ENCODE measurements around the gene DNAH11. TPM values are rescaled to one million over a fixed set of nuclear protein-coding genes. Genes with fewer than 3 reads are reported as not detected.

The DNAH11 gene
- total RNA-seq, 1 experiment from 2014 or later, result 0.39 TPM

DNA sequence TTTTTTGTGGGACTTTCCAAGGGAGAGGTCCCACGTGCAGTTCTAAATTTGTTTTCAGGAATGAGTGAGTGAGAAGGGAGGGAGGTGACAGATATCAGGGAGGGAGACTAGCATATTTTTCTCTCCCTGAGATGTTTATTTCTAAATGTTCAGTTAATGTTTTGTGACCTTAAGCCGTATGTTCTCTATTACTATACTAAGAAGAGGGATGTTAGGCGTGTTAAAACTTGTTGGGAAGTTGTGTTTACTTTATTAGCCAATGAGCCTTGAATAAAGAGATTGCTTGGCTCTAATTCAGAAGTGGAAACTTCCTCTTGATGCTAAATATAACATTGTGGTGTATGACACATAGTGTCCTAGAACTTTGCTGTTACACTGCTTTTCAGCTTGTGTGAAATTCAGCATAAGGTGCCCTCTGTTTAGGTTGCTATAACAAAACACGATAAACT is 37.3 kb downstream of the DNAH11 start (continued):
- TF ChIP-seq, protein P1, sequence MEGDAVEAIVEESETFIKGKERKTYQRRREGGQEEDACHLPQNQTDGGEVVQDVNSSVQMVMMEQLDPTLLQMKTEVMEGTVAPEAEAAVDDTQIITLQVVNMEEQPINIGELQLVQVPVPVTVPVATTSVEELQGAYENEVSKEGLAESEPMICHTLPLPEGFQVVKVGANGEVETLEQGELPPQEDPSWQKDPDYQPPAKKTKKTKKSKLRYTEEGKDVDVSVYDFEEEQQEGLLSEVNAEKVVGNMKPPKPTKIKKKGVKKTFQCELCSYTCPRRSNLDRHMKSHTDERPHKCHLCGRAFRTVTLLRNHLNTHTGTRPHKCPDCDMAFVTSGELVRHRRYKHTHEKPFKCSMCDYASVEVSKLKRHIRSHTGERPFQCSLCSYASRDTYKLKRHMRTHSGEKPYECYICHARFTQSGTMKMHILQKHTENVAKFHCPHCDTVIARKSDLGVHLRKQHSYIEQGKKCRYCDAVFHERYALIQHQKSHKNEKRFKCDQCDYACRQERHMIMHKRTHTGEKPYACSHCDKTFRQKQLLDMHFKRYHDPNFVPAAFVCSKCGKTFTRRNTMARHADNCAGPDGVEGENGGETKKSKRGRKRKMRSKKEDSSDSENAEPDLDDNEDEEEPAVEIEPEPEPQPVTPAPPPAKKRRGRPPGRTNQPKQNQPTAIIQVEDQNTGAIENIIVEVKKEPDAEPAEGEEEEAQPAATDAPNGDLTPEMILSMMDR (IDR thresholded peaks at IDR 0.05 in 2 of 3, conservative IDR thresholded peaks at IDR 0.05 in 1 of 3; ENCODE audit: borderline replicate concordance in 1 of 3, insufficient read depth in 1 of 3, low read depth in 2 of 3, low read length in 2 of 3), result no peak
- no peak for TF ChIP-seq EZH2phosphoT487 (IDR thresholded peaks at IDR 0.05; ENCODE audit: borderline replicate concordance)
- no peak for TF ChIP-seq RAD21 (IDR thresholded peaks at IDR 0.05; ENCODE audit: low read depth)

DNA sequence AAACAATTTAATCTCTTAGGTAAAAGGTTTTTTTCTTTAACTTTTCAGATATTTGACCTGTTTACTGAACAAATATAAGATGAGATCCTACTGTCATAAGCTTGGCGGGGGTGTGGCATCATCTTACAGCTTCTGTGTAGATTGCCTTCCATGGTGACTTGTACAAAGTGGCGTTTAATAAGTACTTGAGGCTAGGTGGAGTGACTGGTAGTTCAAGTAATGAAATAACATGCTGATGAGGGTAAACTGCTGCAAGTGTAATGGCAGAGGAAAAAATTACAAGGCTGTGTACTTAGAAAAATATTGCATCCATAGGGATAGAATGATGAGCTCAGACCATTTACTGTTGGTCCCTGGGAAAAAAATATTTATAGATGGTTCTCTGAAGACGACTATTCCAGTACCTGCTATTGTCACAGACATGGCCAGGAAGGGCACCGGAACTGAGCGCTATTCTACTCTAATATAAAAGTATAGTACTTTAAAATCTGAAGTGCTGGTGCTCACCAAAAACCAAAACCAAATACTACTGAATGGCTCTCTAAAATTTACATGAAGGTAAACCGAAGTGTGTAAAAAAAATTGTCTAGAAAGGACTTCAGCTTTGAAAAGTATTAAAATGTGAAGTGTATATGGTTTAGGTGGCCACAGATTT is 42.4 kb downstream of the DNAH11 start:
- Histone ChIP-seq H3K9ac (ENCODE audit: low read length) (no peak overlapping the region), H3K4me1 (ENCODE audit: control insufficient read depth in 1 of 2, insufficient read depth in 2 of 2, low read length in 2 of 2) (peaks cover 3 to 4% of the 10 kb centered on the region in 2 experiments; a peak in 2 of 4 replicates), H3K79me2 (ENCODE audit: insufficient read depth, low read length) (no peaks in the 10 kb centered on the region), H4K20me1 (ENCODE audit: insufficient read depth) (no peaks in the 10 kb centered on the region), H3K36me3 (ENCODE audit: control insufficient read depth in 1 of 2, insufficient read depth in 2 of 2, low read length in 2 of 2) (no peaks in the 10 kb centered on the region), H3K4me2 (ENCODE audit: low read length) (no peak overlapping the region), H3K27ac (ENCODE audit: low read depth, low read length) (no peak overlapping the region), H2AFZ (ENCODE audit: low read depth, low read length, poor library complexity, severe bottlenecking) (no peak overlapping the region), H3K4me3 (replicated peaks in 1 of 2; ENCODE audit: low read depth in 1 of 2, low read length in 2 of 2) (no peak overlapping the region), H3K9me2 (ENCODE audit: insufficient read depth) (no peaks in the 10 kb centered on the region), H3K27me3 (ENCODE audit: insufficient read depth, low read length) (no peaks in the 10 kb centered on the region), H3K9me3 (ENCODE audit: control insufficient read depth in 1 of 2, insufficient read depth in 1 of 2, low read depth in 1 of 2, low read length in 2 of 2) (no peaks in the 10 kb centered on the region)
- DNase-seq (ENCODE audit: low read depth, low spot score) (no peak), ATAC-seq (no peak)
- intact Hi-C loops (cut with micrococcal nuclease), result no loop called here
- TF ChIP-seq, protein P1 (IDR thresholded peaks at IDR 0.05 in 2 of 3, conservative IDR thresholded peaks at IDR 0.05 in 1 of 3; ENCODE audit: borderline replicate concordance in 1 of 3, insufficient read depth in 1 of 3, low read depth in 2 of 3, low read length in 2 of 3), result no peak
- no peak for TF ChIP-seq ZFX (IDR thresholded peaks at IDR 0.05)
- TF ChIP-seq RAD21 (IDR thresholded peaks at IDR 0.05; ENCODE audit: low read depth), result no peak
- no peak for TF ChIP-seq ELF1 (IDR thresholded peaks at IDR 0.05; ENCODE audit: borderline replicate concordance, low read depth)
- TF ChIP-seq SP1 (IDR thresholded peaks at IDR 0.05; ENCODE audit: low read depth), result no peak
- no peak for TF ChIP-seq SRF (IDR thresholded peaks at IDR 0.05; ENCODE audit: low read depth)
- POLR2A ChIA-PET, result no interaction called here
- RAD21 ChIA-PET (ENCODE audit: low non-redundant PET in 1 of 2, low total read pairs in 2 of 2, uncharacterized antibody in 2 of 2, unreplicated experiment in 2 of 2), result no interaction called here
- BruUV-seq (replicated peaks), result no TSS peak
- CTCF ChIA-PET, result interaction anchor here (1.1 to 2.0 kb wide), 2 partner anchors 17 to 182 kb away, joined by 3 to 4 read pairs; no protein-coding TSS in a partner anchor

Data from HCT116 (cell line).